PC-9 (cell line): ENCODE measurements around the gene LIX1L. TPM values are rescaled to one million over a fixed set of nuclear protein-coding genes. Genes with fewer than 3 reads are reported as not detected.

Experiments used
- BruUV-seq: library from RNA; stranded (reverse); fragments of 400-500 nt; replicated peaks from 2 replicates; lab custom pipeline; 2021; lab: Mats Ljungman, UMichigan
- CTCF ChIA-PET: fragments of 300-600 bp; sonication (Branson Sonifier 250); formaldehyde crosslinking; loops from one replicate; lab custom pipeline; 2022; ENCODE audit warnings: antibody characterized with exemption; lab: Charles Lee
- POLR2A ChIA-PET: fragments of 300-600 bp; sonication (Branson Sonifier 250); formaldehyde crosslinking; loops from one replicate; lab custom pipeline; 2022; ENCODE audit warnings: antibody characterized with exemption; ENCODE audit not compliant: unreplicated experiment; lab: Charles Lee
- DNase-seq, 2 experiments: peaks; one replicate each; pipeline versions ENCODE4 v3.0.0 to v3.0.0-alpha.2; 2015 to 2022; ENCODE audit warnings: mixed read lengths in 1 of 2
- H2AFZ ChIP-seq: fragments of 200-600 bp; sonication (generic); 2 replicates; pipeline ENCODE4 v1.8.1; 2017; ENCODE audit warnings: antibody characterized with exemption
- H3F3A ChIP-seq: fragments of 200-600 bp; sonication (generic); 2 replicates; pipeline ENCODE4 v1.8.1; 2017; ENCODE audit warnings: antibody characterized with exemption, mild to moderate bottlenecking, low read depth; ENCODE audit not compliant: insufficient read depth
- H3K27ac ChIP-seq: fragments of 200-600 bp; sonication (generic); 2 replicates; pipeline ENCODE4 v1.6.1; 2016; ENCODE audit warnings: mixed run types
- H3K27me3 ChIP-seq: fragments of 200-600 bp; sonication (generic); 2 replicates; pipeline ENCODE4 v1.6.1; 2016; ENCODE audit warnings: low read depth, mixed run types; ENCODE audit not compliant: insufficient read depth
- H3K36me3 ChIP-seq: fragments of 200-600 bp; sonication (generic); 2 replicates; pipeline ENCODE4 v1.6.1; 2016; ENCODE audit warnings: low read depth, mixed run types
- H3K4me1 ChIP-seq: fragments of 200-600 bp; sonication (generic); replicated peaks from 2 replicates; pipeline ENCODE4 v1.6.1; 2016; ENCODE audit warnings: mixed run types; ENCODE audit not compliant: insufficient read depth
- H3K4me2 ChIP-seq: fragments of 200-600 bp; sonication (generic); 2 replicates; pipeline ENCODE4 v1.6.1; 2017; ENCODE audit warnings: mixed run types
- H3K4me3 ChIP-seq: fragments of 200-600 bp; sonication (generic); 2 replicates; pipeline ENCODE4 v1.6.1; 2016; ENCODE audit warnings: mixed run types
- H3K79me2 ChIP-seq: fragments of 200-600 bp; sonication (generic); 2 replicates; pipeline ENCODE4 v1.6.1; 2017; ENCODE audit warnings: low read depth, mixed run types
- H3K9me2 ChIP-seq: fragments of 200-600 bp; sonication (generic); 2 replicates; pipeline ENCODE4 v1.8.1; 2017; ENCODE audit warnings: mild to moderate bottlenecking; ENCODE audit not compliant: insufficient read depth
- H3K9me3 ChIP-seq: fragments of 200-600 bp; sonication (generic); 2 replicates; pipeline ENCODE4 v1.8.1; 2016; ENCODE audit warnings: low read depth; ENCODE audit not compliant: insufficient read depth
- H4K20me1 ChIP-seq: fragments of 200-600 bp; sonication (generic); 2 replicates; pipeline ENCODE4 v1.8.1; 2017; ENCODE audit not compliant: insufficient read depth
- CTCF ChIP-seq: fragments of 200-600 bp; sonication (generic); conservative IDR thresholded peaks from 2 replicates; pipeline ENCODE4 v1.6.1; 2017; ENCODE audit warnings: mixed run types, antibody characterized with exemption, mild to moderate bottlenecking, moderate library complexity
- EZH2 ChIP-seq: fragments of 200-600 bp; sonication (generic); IDR thresholded peaks from 2 replicates; pipeline ENCODE4 v1.8.0; 2017; ENCODE audit warnings: antibody characterized with exemption, low read depth
- intact Hi-C: fragments of 100-400 bp; cut with micrococcal nuclease; formaldehyde crosslinking; loops from one replicate; pipeline ENCODE4 v1.10.0; 2022; ENCODE audit not compliant: unreplicated experiment
- total RNA-seq: library from RNA; stranded (reverse); gene quantifications from 2 replicates; pipeline ENCODE4 v1.2.3, GENCODE V29; 2021

The LIX1L gene
- total RNA-seq, 1 experiment from 2014 or later = 0.48 TPM

- Histone ChIP-seq H3K4me2 (peak overlapping the region; percentile 91), H3K27me3 (no peaks in the 10 kb centered on the region), H2AFZ (no peak overlapping the region), H3F3A (peaks cover 55% of the 10 kb centered on the region), H3K79me2 (peaks cover 37% of the 10 kb centered on the region), H4K20me1 (peaks cover 35% of the 10 kb centered on the region), H3K9me2 (no peaks in the 10 kb centered on the region), H3K9me3 (no peaks in the 10 kb centered on the region), H3K27ac (peak overlapping the region; percentile 78), H3K36me3 (peaks cover 30% of the 10 kb centered on the region), H3K4me3 (peak overlapping the region; percentile 93; the same call in 1 of the 2 replicates), H3K4me1 (peaks cover 58% of the 10 kb centered on the region)
- no peak for TF ChIP-seq EZH2
- TF ChIP-seq CTCF = no peak
- no TSS peak for BruUV-seq
- ChIA-PET POLR2A (interaction anchor here (0.6 kb wide), 1 partner anchor 35 kb away, joined by 4 read pairs; no protein-coding TSS in a partner anchor), CTCF (interaction anchor here (0.6 kb wide), 1 partner anchor 20 kb away, joined by 7 read pairs; no protein-coding TSS in a partner anchor)
- intact Hi-C loops = no loop called here
- no peak for DNase-seq
Observed at GRCh38 chr1:145997718-145998023, 39.9 kb upstream of the LIX1L start.

- Histone ChIP-seq H3K4me3 (peak overlapping the region; percentile 93), H3K9me2 (no peaks in the 10 kb centered on the region), H3F3A (peaks cover 60% of the 10 kb centered on the region), H4K20me1 (peaks cover 40% of the 10 kb centered on the region), H3K4me1 (peaks cover 63% of the 10 kb centered on the region), H2AFZ (peak overlapping the region; percentile 84), H3K36me3 (peaks cover 35% of the 10 kb centered on the region), H3K4me2 (peak overlapping the region; percentile 91), H3K27ac (peak overlapping the region; percentile 78), H3K27me3 (no peaks in the 10 kb centered on the region), H3K79me2 (peaks cover 40% of the 10 kb centered on the region), H3K9me3 (no peaks in the 10 kb centered on the region)
- CTCF ChIA-PET = no interaction called here
- TSS peak; percentile 96 for BruUV-seq
- intact Hi-C loops = no loop called here
- DNase-seq = no peak
- POLR2A ChIA-PET = interaction anchor here (0.6 kb wide), 1 partner anchor 18 kb away, joined by 3 read pairs; no protein-coding TSS in a partner anchor
- no peak for TF ChIP-seq CTCF
- TF ChIP-seq EZH2 = no peak
Observed at GRCh38 chr1:145997016-145997717, 39.4 kb upstream of the LIX1L start.

DNA sequence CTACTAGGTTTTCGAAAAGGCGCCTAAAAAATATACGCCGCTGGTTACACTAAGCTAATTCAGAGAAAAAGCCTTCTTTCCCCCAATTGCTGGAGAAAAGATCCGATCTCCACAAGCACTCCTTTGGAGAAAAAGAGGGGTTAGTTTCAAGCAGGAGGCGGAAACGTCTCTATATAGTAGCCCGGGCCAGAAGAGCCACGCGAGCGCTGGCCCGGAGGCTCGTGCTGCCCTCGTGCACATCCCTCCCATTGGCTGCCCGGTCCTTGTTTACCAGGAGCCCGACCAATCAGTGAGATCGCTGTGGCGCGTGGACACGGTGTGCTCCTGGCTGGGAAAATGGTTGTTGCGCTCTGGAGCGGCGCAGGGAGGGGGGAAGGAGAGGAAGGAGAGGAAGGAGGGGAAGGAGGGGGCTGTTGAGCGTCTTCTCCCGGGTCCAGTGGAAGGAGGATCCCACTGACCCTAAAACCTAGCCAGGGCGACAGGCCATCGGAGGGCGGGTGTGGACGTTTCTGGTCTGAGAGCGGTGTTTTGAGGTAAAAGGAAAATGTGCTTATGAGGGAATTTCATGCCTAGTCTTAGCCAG, 38.7 kb upstream of the LIX1L start, which contains the start of gene TXNIP:
TXNIP (minus strand) TSS at position 147 of the 583 bp plus-strand sequence. CDS start 313 bp downstream, outside the sequence.
- TF ChIP-seq CTCF (no peak), EZH2 (no peak)
- Histone ChIP-seq H3F3A (peaks cover 67% of the 10 kb centered on the region), H3K9me3 (no peaks in the 10 kb centered on the region), H3K79me2 (peaks cover 40% of the 10 kb centered on the region), H3K27me3 (no peaks in the 10 kb centered on the region), H2AFZ (peak within 1 kb of the TSS; percentile 84), H3K36me3 (peaks cover 36% of the 10 kb centered on the region), H3K4me1 (peaks cover 67% of the 10 kb centered on the region), H3K4me2 (peak within 1 kb of the TSS; percentile 91), H3K9me2 (no peaks in the 10 kb centered on the region), H3K27ac (peak within 1 kb of the TSS; percentile 78), H3K4me3 (peak within 1 kb of the TSS; percentile 93), H4K20me1 (peaks cover 41% of the 10 kb centered on the region)
- no TSS peak for BruUV-seq
- intact Hi-C loops = loop anchor here (1.0 kb wide), 2 partner anchors 11 to 17 kb away; no protein-coding TSS in a partner anchor
- ChIA-PET CTCF (interaction anchor here (0.6 kb wide), 1 partner anchor 38 kb away, joined by 3 read pairs; no protein-coding TSS in a partner anchor), POLR2A (interaction anchor here (0.6 kb wide), 1 partner anchor 17 kb away, joined by 3 read pairs; no protein-coding TSS in a partner anchor)
- DNase-seq = peak; percentile 93
